Panc1 (cell line): ENCODE data around the gene MON1A.

Experiments used
- CTCF ChIP-seq: fragments of 450-650 bp; IDR thresholded peaks from 2 replicates; pipeline ENCODE4 v1.5.1; 2017; ENCODE audit warnings: mild to moderate bottlenecking
- POLR2AphosphoS5 ChIP-seq: IDR thresholded peaks from 2 replicates; pipeline ENCODE4 v1.6.1; 2012; ENCODE audit warnings: mild to moderate bottlenecking, low read depth, low read length, moderate library complexity
- REST ChIP-seq, 2 experiments: IDR thresholded peaks; 2 replicates each; pipeline ENCODE4 v1.6.1; 2011 to 2012; ENCODE audit warnings: low read depth in 2 of 2, control low read depth in 1 of 2, low read length in 1 of 2, mild to moderate bottlenecking in 1 of 2, moderate library complexity in 1 of 2; ENCODE audit not compliant: insufficient read depth in 1 of 2
- SIN3A ChIP-seq: IDR thresholded peaks from 2 replicates; pipeline ENCODE4 v1.6.1; 2012; ENCODE audit warnings: low read depth, mild to moderate bottlenecking, low read length, moderate library complexity, borderline replicate concordance; ENCODE audit not compliant: insufficient read depth

GRCh38 chr3:49906073-49906743 is 23.4 kb downstream of the MON1A start:
- TF ChIP-seq CTCF (peak; percentile 86), POLR2AphosphoS5 (no peak), REST (IDR thresholded peaks at IDR 0.05; ENCODE audit: insufficient read depth in 1 of 2, low read depth in 2 of 2, low read length in 1 of 2) (no peak), SIN3A (no peak)
